Astrocyte (in vitro differentiated cells and primary cell): ENCODE data around the gene PDCD5. TPM values are rescaled to one million over a fixed set of nuclear protein-coding genes. Genes with fewer than 3 reads are reported as not detected.

Experiments used
- DNase-seq: peaks from one replicate; pipeline ENCODE4 v3.0.0-alpha.2; 2010; ENCODE audit warnings: low read depth
- FAIRE-seq: peaks from 2 replicates; lab custom pipeline; 2011; peaks lifted over from hg19 to GRCh38; lab: Jason Lieb, UNC
- H2AFZ ChIP-seq: 2 replicates; pipeline ENCODE4 v1.6.0; 2012; ENCODE audit warnings: low read depth, low read length, inconsistent platforms
- H3K27ac ChIP-seq: 2 replicates; pipeline ENCODE4 v1.5.1; 2011; ENCODE audit warnings: low read depth, low read length, inconsistent platforms
- H3K27me3 ChIP-seq: 2 replicates; pipeline ENCODE4 v1.6.0; 2011; ENCODE audit warnings: low read length, inconsistent platforms; ENCODE audit not compliant: insufficient read depth
- H3K36me3 ChIP-seq: 2 replicates; pipeline ENCODE4 v1.5.1; 2011; ENCODE audit warnings: low read length, inconsistent platforms; ENCODE audit not compliant: insufficient read depth
- H3K4me1 ChIP-seq: 2 replicates; pipeline ENCODE4 v1.5.1; 2011; ENCODE audit warnings: low read length, inconsistent platforms; ENCODE audit not compliant: insufficient read depth
- H3K4me2 ChIP-seq: 2 replicates; pipeline ENCODE4 v1.6.0; 2012; ENCODE audit warnings: low read length, inconsistent platforms
- H3K4me3 ChIP-seq: 2 replicates; pipeline ENCODE4 v1.5.1; 2011; ENCODE audit warnings: low read depth, mild to moderate bottlenecking, low read length, inconsistent platforms; ENCODE audit not compliant: insufficient read depth
- H3K79me2 ChIP-seq: 2 replicates; pipeline ENCODE4 v1.6.0; 2012; ENCODE audit warnings: mild to moderate bottlenecking, low read length, inconsistent platforms; ENCODE audit not compliant: insufficient read depth
- H3K9ac ChIP-seq: 2 replicates; pipeline ENCODE4 v1.6.0; 2012; ENCODE audit warnings: mild to moderate bottlenecking, low read length, inconsistent platforms
- H3K9me3 ChIP-seq: 2 replicates; pipeline ENCODE4 v1.5.1; 2012; ENCODE audit warnings: low read depth, mild to moderate bottlenecking, low read length, inconsistent platforms; ENCODE audit not compliant: insufficient read depth
- H4K20me1 ChIP-seq: 2 replicates; pipeline ENCODE4 v1.6.0; 2012; ENCODE audit warnings: low read length, inconsistent platforms; ENCODE audit not compliant: insufficient read depth
- H3K27ac Mint-ChIP-seq: one replicate; pipeline ENCODE4 v1.8.0; 2021; ENCODE audit warnings: mild to moderate bottlenecking, mixed read lengths; ENCODE audit not compliant: unreplicated experiment
- H3K27me3 Mint-ChIP-seq: one replicate; pipeline ENCODE4 v1.8.0; 2021; ENCODE audit warnings: low read depth, mixed read lengths; ENCODE audit not compliant: unreplicated experiment
- H3K36me3 Mint-ChIP-seq: one replicate; pipeline ENCODE4 v1.8.0; 2021; ENCODE audit warnings: low read depth, mixed read lengths; ENCODE audit not compliant: unreplicated experiment
- H3K4me1 Mint-ChIP-seq: one replicate; pipeline ENCODE4 v1.8.0; 2021; ENCODE audit warnings: low read depth, mixed read lengths; ENCODE audit not compliant: unreplicated experiment
- H3K4me3 Mint-ChIP-seq: one replicate; pipeline ENCODE4 v1.8.0; 2021; ENCODE audit warnings: mild to moderate bottlenecking, moderate library complexity, mixed read lengths; ENCODE audit not compliant: unreplicated experiment
- H3K9me3 Mint-ChIP-seq: one replicate; pipeline ENCODE4 v1.8.0; 2021; ENCODE audit warnings: mild to moderate bottlenecking, mixed read lengths; ENCODE audit not compliant: unreplicated experiment
- CTCF ChIP-seq: IDR thresholded peaks from 2 replicates; pipeline ENCODE4 v1.5.1; 2011; ENCODE audit warnings: low read depth, mild to moderate bottlenecking, inconsistent platforms, low read length, moderate library complexity; ENCODE audit not compliant: insufficient read depth
- EZH2 ChIP-seq: IDR thresholded peaks from 2 replicates; pipeline ENCODE4 v1.6.1; 2012; ENCODE audit warnings: mild to moderate bottlenecking, low read length, inconsistent platforms; ENCODE audit not compliant: insufficient read depth
- total RNA-seq: library from RNA; stranded (reverse); gene quantifications from 2 replicates; pipeline ENCODE4 v1.2.1, GENCODE V29; 2021

The PDCD5 gene
- total RNA-seq, 1 donor from 2014 or later: 127 TPM

- Histone ChIP-seq H3K9ac (no peak overlapping the region), H4K20me1 (no peaks in the 10 kb centered on the region), H3K36me3 (peaks cover 24% of the 10 kb centered on the region), H3K4me1 (no peaks in the 10 kb centered on the region), H3K4me3 (no peak overlapping the region), H3K9me3 (no peaks in the 10 kb centered on the region), H3K27ac (no peak overlapping the region), H3K79me2 (no peaks in the 10 kb centered on the region), H3K27me3 (no peaks in the 10 kb centered on the region), H2AFZ (no peak overlapping the region), H3K4me2 (no peak overlapping the region)
- Mint-ChIP-seq H3K4me3 (no peak overlapping the region), H3K27me3 (no peaks in the 10 kb centered on the region), H3K36me3 (peaks cover 32% of the 10 kb centered on the region), H3K4me1 (no peaks in the 10 kb centered on the region), H3K27ac (no peak overlapping the region), H3K9me3 (no peaks in the 10 kb centered on the region)
- TF ChIP-seq CTCF (no peak), EZH2 (no peak)
- no peak for DNase-seq
- no peak for FAIRE-seq
These were observed 38.2 kb downstream of the PDCD5 start for GRCh38 chr19:32619051-32619685.

GRCh38 chr19:32622002-32622401 is 41.0 kb downstream of the PDCD5 start:
- Mint-ChIP-seq H3K9me3 (no peaks in the 10 kb centered on the region), H3K36me3 (peaks cover 35% of the 10 kb centered on the region), H3K27me3 (no peaks in the 10 kb centered on the region), H3K4me1 (no peaks in the 10 kb centered on the region), H3K4me3 (no peak overlapping the region), H3K27ac (no peak overlapping the region)
- TF ChIP-seq CTCF (no peak), EZH2 (no peak)
- Histone ChIP-seq H3K4me2 (no peak overlapping the region), H3K27ac (no peak overlapping the region), H3K79me2 (no peaks in the 10 kb centered on the region), H4K20me1 (no peaks in the 10 kb centered on the region), H3K4me3 (no peak overlapping the region), H3K9me3 (no peaks in the 10 kb centered on the region), H2AFZ (no peak overlapping the region), H3K27me3 (no peaks in the 10 kb centered on the region), H3K4me1 (no peaks in the 10 kb centered on the region), H3K36me3 (peaks cover 20% of the 10 kb centered on the region), H3K9ac (no peak overlapping the region)
- FAIRE-seq: no peak
- DNase-seq: no peak

GRCh38 chr19:32624410-32624809 is 43.4 kb downstream of the PDCD5 start:
- Mint-ChIP-seq H3K36me3 (peaks cover 29% of the 10 kb centered on the region), H3K27ac (no peak overlapping the region), H3K9me3 (no peaks in the 10 kb centered on the region), H3K4me1 (no peaks in the 10 kb centered on the region), H3K4me3 (no peak overlapping the region), H3K27me3 (no peaks in the 10 kb centered on the region)
- no peak overlapping the region for H3K4me3 ChIP-seq
- no peaks in the 10 kb centered on the region for H3K79me2 ChIP-seq
- no peak overlapping the region for H3K27ac ChIP-seq
- peaks cover 18% of the 10 kb centered on the region for H3K36me3 ChIP-seq
- FAIRE-seq: no peak
- H3K4me2 ChIP-seq: no peak overlapping the region
- TF ChIP-seq CTCF: no peak
- TF ChIP-seq EZH2: no peak
- DNase-seq: no peak
- no peaks in the 10 kb centered on the region for H3K27me3 ChIP-seq
- no peaks in the 10 kb centered on the region for H4K20me1 ChIP-seq
- H3K9me3 ChIP-seq: no peaks in the 10 kb centered on the region
- H3K9ac ChIP-seq: no peak overlapping the region
- no peak overlapping the region for H2AFZ ChIP-seq
- no peaks in the 10 kb centered on the region for H3K4me1 ChIP-seq
